Esophagus (tissue), 2 donors: ENCODE results near the gene AUTS2. TPM values are rescaled to one million over a fixed set of nuclear protein-coding genes. Genes with fewer than 3 reads are reported as not detected.

Experiments
- H3K27ac ChIP-seq, 2 donors: one replicate each; pipeline ENCODE4 v1.5.1; 2013; ENCODE audit warnings: low read depth in 2 of 2, mild to moderate bottlenecking in 2 of 2, inconsistent platforms in 1 of 2, low read length in 1 of 2, moderate library complexity in 1 of 2
- H3K27me3 ChIP-seq, 2 donors: one replicate each; pipeline ENCODE4 v1.6.1; 2013; ENCODE audit warnings: low read length in 2 of 2, control low read depth in 1 of 2, mild to moderate bottlenecking in 1 of 2; ENCODE audit not compliant: insufficient read depth in 2 of 2, control insufficient read depth in 1 of 2
- H3K36me3 ChIP-seq, 2 donors: one replicate each; pipeline ENCODE4 v1.6.1; 2013; ENCODE audit warnings: low read length in 1 of 2; ENCODE audit not compliant: control insufficient read depth in 2 of 2, insufficient read depth in 2 of 2
- H3K4me1 ChIP-seq, 2 donors: one replicate each; pipeline ENCODE4 v1.6.1; 2013; ENCODE audit warnings: low read length in 1 of 2; ENCODE audit not compliant: control insufficient read depth in 2 of 2, insufficient read depth in 2 of 2
- H3K4me3 ChIP-seq, 2 donors: one replicate each; pipeline ENCODE4 v1.5.1; 2013; ENCODE audit warnings: low read length in 2 of 2, mild to moderate bottlenecking in 2 of 2, low read depth in 1 of 2, moderate library complexity in 1 of 2
- H3K9me3 ChIP-seq, 2 donors: one replicate each; pipeline ENCODE4 v1.6.1; 2013; ENCODE audit warnings: mild to moderate bottlenecking in 2 of 2, low read depth in 1 of 2, low read length in 1 of 2, moderate library complexity in 1 of 2; ENCODE audit not compliant: control insufficient read depth in 2 of 2, insufficient read depth in 1 of 2
- WGBS, 2 donors: extraction: QIAGEN DNeasy Blood & Tissue Kit; methylation state at CpG; one replicate each; pipeline ENCODE4 v1.1.7; 2013; 5-methylcytosine and 5-hydroxymethylcytosine counted together
- polyA plus RNA-seq, 2 donors: library from polyadenylated mRNA; stranded (reverse); fragments of 200-250 nt; gene quantifications; one replicate each; pipeline ENCODE4 v1.2.3, GENCODE V29; 2013
- donor health status: healthy with polysubstance abuse.
- donor health status: Bipolar disorder and iron deficiency.

Gene AUTS2
- polyA plus RNA-seq, 2 donors = 8.3 to 15.6 TPM

GRCh38 chr7:69789563-69789962, 191.3 kb downstream of the AUTS2 start:
- Histone ChIP-seq H3K9me3 (no peaks in the 10 kb centered on the region), H3K4me3 (no peak overlapping the region), H3K36me3 (no peaks in the 10 kb centered on the region), H3K4me1 (no peaks in the 10 kb centered on the region), H3K27me3 (no peaks in the 10 kb centered on the region), H3K27ac (no peak overlapping the region)
- 67 to 81% methylated on average over 2 of the region's 2 CpGs for WGBS, 2 donors

GRCh38 chr7:69790977-69791724, 192.9 kb downstream of the AUTS2 start:
- Histone ChIP-seq H3K27ac (no peak overlapping the region), H3K4me1 (no peaks in the 10 kb centered on the region), H3K9me3 (no peaks in the 10 kb centered on the region), H3K4me3 (no peak overlapping the region), H3K36me3 (no peaks in the 10 kb centered on the region), H3K27me3 (no peaks in the 10 kb centered on the region)
- WGBS, 2 donors = 87 to 88% methylated on average over 7 of the region's 7 CpGs

GRCh38 chr7:69791739-69792138, 193.5 kb downstream of the AUTS2 start:
- Histone ChIP-seq H3K36me3 (no peaks in the 10 kb centered on the region), H3K9me3 (no peaks in the 10 kb centered on the region), H3K4me1 (no peaks in the 10 kb centered on the region), H3K27me3 (no peaks in the 10 kb centered on the region), H3K4me3 (no peak overlapping the region), H3K27ac (no peak overlapping the region)
- WGBS, 2 donors = 92 to 96% methylated on average over 1 of the region's 1 CpG

- no peaks in the 10 kb centered on the region for H3K4me1 ChIP-seq
- no peak overlapping the region for H3K4me3 ChIP-seq
- no peaks in the 10 kb centered on the region for H3K9me3 ChIP-seq
- H3K27ac ChIP-seq = no peak overlapping the region
- 84 to 89% methylated on average over 5 of the region's 5 CpGs for WGBS, 2 donors
- no peaks in the 10 kb centered on the region for H3K36me3 ChIP-seq
- no peaks in the 10 kb centered on the region for H3K27me3 ChIP-seq
Measured at GRCh38 chr7:69795932-69796331, 197.7 kb downstream of the AUTS2 start.

- Histone ChIP-seq H3K27ac (no peak overlapping the region), H3K4me1 (no peaks in the 10 kb centered on the region), H3K4me3 (no peak overlapping the region), H3K9me3 (no peaks in the 10 kb centered on the region), H3K36me3 (no peaks in the 10 kb centered on the region), H3K27me3 (no peaks in the 10 kb centered on the region)
- 89 to 90% methylated on average over 2 of the region's 2 CpGs for WGBS, 2 donors
Measured at GRCh38 chr7:69796416-69796815, 198.1 kb downstream of the AUTS2 start.

GRCh38 chr7:69799048-69799697, 200.9 kb downstream of the AUTS2 start:
- 81 to 90% methylated on average over 4 of the region's 4 CpGs for WGBS, 2 donors

GRCh38 chr7:69799990-69800389, 201.7 kb downstream of the AUTS2 start:
- Histone ChIP-seq H3K27me3 (no peaks in the 10 kb centered on the region), H3K4me1 (no peaks in the 10 kb centered on the region), H3K9me3 (no peaks in the 10 kb centered on the region), H3K27ac (no peak overlapping the region), H3K36me3 (no peaks in the 10 kb centered on the region), H3K4me3 (no peak overlapping the region)
- 69 to 82% methylated on average over 2 of the region's 2 CpGs for WGBS, 2 donors

More at GRCh38 chr7:69799048-69799697, 200.9 kb downstream of the AUTS2 start:
- no peak overlapping the region for H3K4me3 ChIP-seq
- no peaks in the 10 kb centered on the region for H3K4me1 ChIP-seq
- H3K9me3 ChIP-seq = no peaks in the 10 kb centered on the region
- no peaks in the 10 kb centered on the region for H3K36me3 ChIP-seq
- H3K27me3 ChIP-seq = no peaks in the 10 kb centered on the region
- no peak overlapping the region for H3K27ac ChIP-seq

- Histone ChIP-seq H3K27me3 (no peaks in the 10 kb centered on the region), H3K4me3 (no peak overlapping the region), H3K27ac (no peak overlapping the region), H3K4me1 (no peaks in the 10 kb centered on the region), H3K9me3 (no peaks in the 10 kb centered on the region), H3K36me3 (no peaks in the 10 kb centered on the region)
Measured at GRCh38 chr7:69800495-69800894, 202.2 kb downstream of the AUTS2 start.

- H3K9me3 ChIP-seq = no peaks in the 10 kb centered on the region
- H3K4me1 ChIP-seq = no peaks in the 10 kb centered on the region
- H3K27ac ChIP-seq = no peak overlapping the region
- WGBS, 2 donors = 55 to 57% methylated on average over 5 of the region's 5 CpGs
- no peaks in the 10 kb centered on the region for H3K36me3 ChIP-seq
- no peaks in the 10 kb centered on the region for H3K27me3 ChIP-seq
- no peak overlapping the region for H3K4me3 ChIP-seq
Measured at GRCh38 chr7:69801729-69802682, 203.7 kb downstream of the AUTS2 start.
